Measurements from ENCODE around the gene RBM4. TPM values are rescaled to one million over a fixed set of nuclear protein-coding genes. Genes with fewer than 3 reads are reported as not detected.

The RBM4 gene
- total and polyA plus RNA-seq, 9 of the 15 experiments (the other 6 are each of a cell fraction or from before 2014, with no cell fraction given), result 81.6 to 233 (median 122) TPM

DNA sequence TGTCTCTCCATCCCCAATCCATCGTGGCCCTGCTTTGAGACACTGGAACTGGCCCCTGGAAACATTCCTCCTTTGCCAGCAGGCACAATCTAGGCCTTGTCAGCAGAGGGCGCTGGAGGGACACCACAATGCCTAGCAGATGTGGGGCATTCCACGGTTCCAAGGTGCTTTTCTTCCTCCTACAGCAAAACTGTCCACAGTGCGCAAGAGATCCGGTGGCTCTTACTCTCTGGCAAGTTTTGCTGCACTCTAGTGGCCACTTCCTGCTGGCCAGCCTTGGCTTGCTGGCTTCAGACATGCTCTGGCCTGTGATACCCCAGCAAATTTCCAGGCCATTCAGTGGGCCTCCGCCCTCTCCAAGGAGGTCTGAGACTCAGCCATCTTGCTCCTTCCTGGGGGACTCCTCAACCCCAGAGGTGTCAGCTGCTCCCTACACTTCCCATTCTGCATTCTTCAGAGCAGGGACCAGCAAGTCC is 56.3 kb downstream of the RBM4 start (continued):
- TF ChIP-seq, protein P1, sequence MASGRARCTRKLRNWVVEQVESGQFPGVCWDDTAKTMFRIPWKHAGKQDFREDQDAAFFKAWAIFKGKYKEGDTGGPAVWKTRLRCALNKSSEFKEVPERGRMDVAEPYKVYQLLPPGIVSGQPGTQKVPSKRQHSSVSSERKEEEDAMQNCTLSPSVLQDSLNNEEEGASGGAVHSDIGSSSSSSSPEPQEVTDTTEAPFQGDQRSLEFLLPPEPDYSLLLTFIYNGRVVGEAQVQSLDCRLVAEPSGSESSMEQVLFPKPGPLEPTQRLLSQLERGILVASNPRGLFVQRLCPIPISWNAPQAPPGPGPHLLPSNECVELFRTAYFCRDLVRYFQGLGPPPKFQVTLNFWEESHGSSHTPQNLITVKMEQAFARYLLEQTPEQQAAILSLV (tag; IDR thresholded peaks at IDR 0.05), result no peak
- no peak for TF ChIP-seq PPARD (CRISPR knock-in tag; IDR thresholded peaks at IDR 0.05)
- TF ChIP-seq MLLT1 (IDR thresholded peaks at IDR 0.05), result peak in 1 of 2 experiments; percentile 77; a peak in 2 of 4 replicates
- no peak for TF ChIP-seq HCFC1 (IDR thresholded peaks at IDR 0.05; ENCODE audit: low read depth, low read length)
- TF ChIP-seq DACH1 (IDR thresholded peaks at IDR 0.05; ENCODE audit: partially characterized antibody), result no peak
- TF ChIP-seq, protein P2, sequence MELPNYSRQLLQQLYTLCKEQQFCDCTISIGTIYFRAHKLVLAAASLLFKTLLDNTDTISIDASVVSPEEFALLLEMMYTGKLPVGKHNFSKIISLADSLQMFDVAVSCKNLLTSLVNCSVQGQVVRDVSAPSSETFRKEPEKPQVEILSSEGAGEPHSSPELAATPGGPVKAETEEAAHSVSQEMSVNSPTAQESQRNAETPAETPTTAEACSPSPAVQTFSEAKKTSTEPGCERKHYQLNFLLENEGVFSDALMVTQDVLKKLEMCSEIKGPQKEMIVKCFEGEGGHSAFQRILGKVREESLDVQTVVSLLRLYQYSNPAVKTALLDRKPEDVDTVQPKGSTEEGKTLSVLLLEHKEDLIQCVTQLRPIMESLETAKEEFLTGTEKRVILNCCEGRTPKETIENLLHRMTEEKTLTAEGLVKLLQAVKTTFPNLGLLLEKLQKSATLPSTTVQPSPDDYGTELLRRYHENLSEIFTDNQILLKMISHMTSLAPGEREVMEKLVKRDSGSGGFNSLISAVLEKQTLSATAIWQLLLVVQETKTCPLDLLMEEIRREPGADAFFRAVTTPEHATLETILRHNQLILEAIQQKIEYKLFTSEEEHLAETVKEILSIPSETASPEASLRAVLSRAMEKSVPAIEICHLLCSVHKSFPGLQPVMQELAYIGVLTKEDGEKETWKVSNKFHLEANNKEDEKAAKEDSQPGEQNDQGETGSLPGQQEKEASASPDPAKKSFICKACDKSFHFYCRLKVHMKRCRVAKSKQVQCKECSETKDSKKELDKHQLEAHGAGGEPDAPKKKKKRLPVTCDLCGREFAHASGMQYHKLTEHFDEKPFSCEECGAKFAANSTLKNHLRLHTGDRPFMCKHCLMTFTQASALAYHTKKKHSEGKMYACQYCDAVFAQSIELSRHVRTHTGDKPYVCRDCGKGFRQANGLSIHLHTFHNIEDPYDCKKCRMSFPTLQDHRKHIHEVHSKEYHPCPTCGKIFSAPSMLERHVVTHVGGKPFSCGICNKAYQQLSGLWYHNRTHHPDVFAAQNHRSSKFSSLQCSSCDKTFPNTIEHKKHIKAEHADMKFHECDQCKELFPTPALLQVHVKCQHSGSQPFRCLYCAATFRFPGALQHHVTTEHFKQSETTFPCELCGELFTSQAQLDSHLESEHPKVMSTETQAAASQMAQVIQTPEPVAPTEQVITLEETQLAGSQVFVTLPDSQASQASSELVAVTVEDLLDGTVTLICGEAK (IDR thresholded peaks at IDR 0.05), result 0 out of 2 replicates have a peak, but pooled peaks have one; percentile 25
- TF ChIP-seq, protein P2 (CRISPR knock-in tag; IDR thresholded peaks at IDR 0.05), result no peak
- no peak for TF ChIP-seq SMARCB1 (IDR thresholded peaks at IDR 0.05; ENCODE audit: insufficient read length, low read depth)
- no peak for TF ChIP-seq POLR3A (IDR thresholded peaks at IDR 0.05; ENCODE audit: borderline replicate concordance, extremely low read depth, insufficient read depth, insufficient read length)
- no peak for TF ChIP-seq NFYB (IDR thresholded peaks at IDR 0.05; ENCODE audit: extremely low read depth, insufficient read length)
- no peak for TF ChIP-seq PTTG1 (tag; IDR thresholded peaks at IDR 0.05; ENCODE audit: low read depth)
- TF ChIP-seq, protein P3, sequence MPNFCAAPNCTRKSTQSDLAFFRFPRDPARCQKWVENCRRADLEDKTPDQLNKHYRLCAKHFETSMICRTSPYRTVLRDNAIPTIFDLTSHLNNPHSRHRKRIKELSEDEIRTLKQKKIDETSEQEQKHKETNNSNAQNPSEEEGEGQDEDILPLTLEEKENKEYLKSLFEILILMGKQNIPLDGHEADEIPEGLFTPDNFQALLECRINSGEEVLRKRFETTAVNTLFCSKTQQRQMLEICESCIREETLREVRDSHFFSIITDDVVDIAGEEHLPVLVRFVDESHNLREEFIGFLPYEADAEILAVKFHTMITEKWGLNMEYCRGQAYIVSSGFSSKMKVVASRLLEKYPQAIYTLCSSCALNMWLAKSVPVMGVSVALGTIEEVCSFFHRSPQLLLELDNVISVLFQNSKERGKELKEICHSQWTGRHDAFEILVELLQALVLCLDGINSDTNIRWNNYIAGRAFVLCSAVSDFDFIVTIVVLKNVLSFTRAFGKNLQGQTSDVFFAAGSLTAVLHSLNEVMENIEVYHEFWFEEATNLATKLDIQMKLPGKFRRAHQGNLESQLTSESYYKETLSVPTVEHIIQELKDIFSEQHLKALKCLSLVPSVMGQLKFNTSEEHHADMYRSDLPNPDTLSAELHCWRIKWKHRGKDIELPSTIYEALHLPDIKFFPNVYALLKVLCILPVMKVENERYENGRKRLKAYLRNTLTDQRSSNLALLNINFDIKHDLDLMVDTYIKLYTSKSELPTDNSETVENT (CRISPR knock-in tag; IDR thresholded peaks at IDR 0.05), result no peak
- TF ChIP-seq ESRRA (IDR thresholded peaks at IDR 0.05; ENCODE audit: borderline replicate concordance, low read depth), result peak; percentile 76
